SH-SY5Y (cell line): ENCODE results near the gene SMIM29.

Source experiments
- GATA2 ChIP-seq: IDR thresholded peaks from 2 replicates; pipeline ENCODE4 v1.6.1; 2011; ENCODE audit warnings: mild to moderate bottlenecking, low read depth, low read length
- GATA3 ChIP-seq: IDR thresholded peaks from 2 replicates; pipeline ENCODE4 v1.6.1; 2011; ENCODE audit warnings: low read depth, mild to moderate bottlenecking, low read length, moderate library complexity

DNA sequence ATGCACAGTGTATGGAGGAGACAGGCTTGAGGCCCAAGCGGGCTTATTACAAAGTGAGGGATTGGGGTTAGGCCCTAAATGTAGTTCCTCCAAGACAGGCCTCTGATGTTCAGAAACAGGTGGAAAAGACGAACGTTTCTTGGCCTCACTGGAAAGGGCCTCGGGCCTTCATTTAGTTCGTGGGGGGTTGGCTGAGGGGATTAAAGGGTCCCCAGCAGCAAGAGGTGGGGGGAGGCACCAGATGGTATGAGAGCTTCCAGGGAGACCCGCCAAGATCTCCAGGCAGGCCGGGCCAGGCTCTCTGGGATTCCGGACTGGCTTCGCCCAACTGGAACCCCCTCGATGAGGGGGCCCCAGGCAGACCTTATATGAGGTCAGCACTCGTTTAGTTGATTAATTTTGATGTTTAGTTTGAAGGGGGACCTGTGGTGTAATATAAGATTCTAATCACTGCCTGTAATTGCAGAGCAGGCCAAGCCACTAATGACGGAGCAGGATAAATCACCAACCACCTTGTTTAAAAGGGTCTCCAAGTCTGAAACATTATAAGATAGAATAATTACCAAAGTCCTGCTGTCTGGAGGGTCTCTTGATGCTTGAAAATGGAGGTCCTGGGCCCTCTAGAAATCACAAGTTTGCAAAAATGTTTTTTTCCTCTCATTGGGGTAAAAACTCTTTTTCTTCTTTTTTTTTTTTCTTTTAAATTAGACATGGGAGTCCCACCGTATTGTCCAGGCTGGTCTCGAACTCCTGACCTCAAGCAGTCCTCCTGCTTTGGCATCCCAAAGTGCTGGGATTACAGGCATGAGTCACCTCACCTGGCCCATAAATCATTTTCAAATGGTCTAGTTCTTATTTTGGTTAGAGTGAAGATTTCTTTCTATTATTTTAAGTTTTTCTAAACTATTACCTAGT, 10.0 kb downstream of the SMIM29 start:
- TF ChIP-seq GATA3 (no peak), GATA2 (no peak)
